Posterior cingulate gyrus (tissue), 11 donors: ENCODE data around the gene HCAR2.
"Not testable (repeated sequence)": the region's sequence is repeated elsewhere in the genome, so short reads cannot be mapped to it uniquely, and the experiment has no call there.

ENCODE experiments used
- DNase-seq, 10 donors: peaks; one replicate each; pipeline versions ENCODE4 v3.0.0 to v3.0.0-alpha.2; 2020 to 2021; ENCODE audit warnings: mixed read lengths in 3 of 10
- intact Hi-C: fragments of 100-400 bp; cut with DNase I; formaldehyde crosslinking; loops from one replicate; pipeline ENCODE4 v1.15.1; 2023

HCAR2 gene

GRCh38 chr12:122721057-122721545 is 17.9 kb upstream of the HCAR2 start:
- no peak for DNase-seq
- intact Hi-C loops: no loop called here

- intact Hi-C loops: not testable (repeated sequence)
- DNase-seq: peak in 1 of 10 donors; percentile 62
Observed at GRCh38 chr12:122716658-122717057, 13.5 kb upstream of the HCAR2 start, which contains the start of gene HCAR3. HCAR3 (minus strand) TSS chr12:122716811; CDS start chr12:122716737, 74 bp downstream.

GRCh38 chr12:122715211-122715610 is 12.1 kb upstream of the HCAR2 start:
- peak in 1 of 10 donors; percentile 18 for DNase-seq
- intact Hi-C loops: not testable (repeated sequence)

GRCh38 chr12:122713491-122714188 is 10.5 kb upstream of the HCAR2 start:
- intact Hi-C loops, DNase-seq: not testable (repeated sequence)

GRCh38 chr12:122711266-122711665 is 8.1 kb upstream of the HCAR2 start:
- DNase-seq, intact Hi-C loops: not testable (repeated sequence)

GRCh38 chr12:122710341-122710740 is 7.2 kb upstream of the HCAR2 start:
- intact Hi-C loops, DNase-seq: not testable (repeated sequence)

GRCh38 chr12:122709287-122709686 is 6.1 kb upstream of the HCAR2 start:
- DNase-seq, intact Hi-C loops: not testable (repeated sequence)

- DNase-seq, intact Hi-C loops: not testable (repeated sequence)
Observed at GRCh38 chr12:122703841-122704240, 684 bp upstream of the HCAR2 start.

GRCh38 chr12:122701481-122701880 is 1.7 kb downstream of the HCAR2 start:
- DNase-seq, intact Hi-C loops: not testable (repeated sequence)

- intact Hi-C loops, DNase-seq: not testable (repeated sequence)
Observed at GRCh38 chr12:122700038-122700710, 3.0 kb downstream of the HCAR2 start.

- intact Hi-C loops, DNase-seq: not testable (repeated sequence)
Observed at GRCh38 chr12:122696922-122697321, 6.2 kb downstream of the HCAR2 start.

- no peak for DNase-seq
- intact Hi-C loops: no loop called here
Observed at GRCh38 chr12:122691566-122691965, 11.6 kb downstream of the HCAR2 start.

- intact Hi-C loops: no loop called here
- DNase-seq: no peak
Observed at GRCh38 chr12:122688291-122688690, 14.9 kb downstream of the HCAR2 start.

GRCh38 chr12:122687086-122687485 is 16.1 kb downstream of the HCAR2 start:
- intact Hi-C loops: no loop called here
- DNase-seq: no peak

GRCh38 chr12:122686538-122686937 is 16.6 kb downstream of the HCAR2 start:
- intact Hi-C loops: no loop called here
- DNase-seq: no peak

GRCh38 chr12:122684297-122684813 is 18.8 kb downstream of the HCAR2 start:
- intact Hi-C loops: no loop called here
- DNase-seq: no peak

GRCh38 chr12:122681814-122682213 is 21.3 kb downstream of the HCAR2 start:
- intact Hi-C loops: no loop called here
- no peak for DNase-seq

GRCh38 chr12:122680989-122681388 is 22.2 kb downstream of the HCAR2 start:
- DNase-seq, intact Hi-C loops: not testable (repeated sequence)

- DNase-seq, intact Hi-C loops: not testable (repeated sequence)
Observed at GRCh38 chr12:122676781-122677180, 26.4 kb downstream of the HCAR2 start.

- intact Hi-C loops: not testable (repeated sequence)
Observed at GRCh38 chr12:122676015-122676414, 27.1 kb downstream of the HCAR2 start.

GRCh38 chr12:122672515-122672914 is 30.6 kb downstream of the HCAR2 start:
- intact Hi-C loops: no loop called here
- DNase-seq: no peak

More at GRCh38 chr12:122676015-122676414, 27.1 kb downstream of the HCAR2 start:
- not testable (repeated sequence) for DNase-seq
